A549 (cell line): Measurements from ENCODE around the gene XPNPEP1. TPM values are rescaled to one million over a fixed set of nuclear protein-coding genes. Genes with fewer than 3 reads are reported as not detected.

ENCODE experiments used
- ATAC-seq, 2 experiments: fragments of 200-7000 bp in 1 of 2; fragments of >200 bp in 1 of 2; cut with Nextera tagmentation in 1 of 2; cut with Tn5 transposase in 1 of 2; 3 replicates each; pipeline versions ENCODE4 v1.8.0 to v1.9.1; 2018 to 2020; ENCODE audit warnings: mild to moderate bottlenecking in 1 of 2, moderate library complexity in 1 of 2
- CTCF ChIA-PET: fragments of 300-600 bp; sonication (Branson Sonifier 250); formaldehyde crosslinking; extraction: SDS; loops from one replicate; lab custom pipeline; 2021; ENCODE audit warnings: antibody characterized with exemption, inconsistent platforms; lab: Yijun Ruan, JAX
- POLR2A ChIA-PET: fragments of 350-600 bp; formaldehyde crosslinking; extraction: SDS; loops from one replicate; lab custom pipeline; 2021; ENCODE audit warnings: antibody characterized with exemption, inconsistent platforms; lab: Yijun Ruan, JAX
- DNase-seq, 2 experiments: peaks; one replicate each; pipeline versions ENCODE4 v3.0.0 to v3.0.0-alpha.2; 2011 to 2016; ENCODE audit warnings: low read depth in 1 of 2, low spot score in 1 of 2
- FAIRE-seq: peaks from 2 replicates; lab custom pipeline; 2011; peaks lifted over from hg19 to GRCh38; lab: Jason Lieb, UNC
- H3K27ac ChIP-seq, 2 experiments: fragments of >200 bp; sonication (Bioruptor Twin); formaldehyde crosslinking; 3 replicates each; pipeline ENCODE4 v1.5.1; 2016 to 2017
- H3K4me1 ChIP-seq: fragments of >200 bp; sonication (Bioruptor Twin); formaldehyde crosslinking; 3 replicates; pipeline ENCODE4 v1.6.1; 2016
- H3K4me2 ChIP-seq: fragments of >200 bp; sonication (Bioruptor Twin); formaldehyde crosslinking; 3 replicates; pipeline ENCODE4 v1.6.1; 2016
- H3K4me3 ChIP-seq: fragments of >200 bp; sonication (Bioruptor Twin); formaldehyde crosslinking; 3 replicates; pipeline ENCODE4 v1.5.1; 2016
- H3K9me3 ChIP-seq: fragments of >200 bp; sonication (Bioruptor Twin); formaldehyde crosslinking; 3 replicates; pipeline ENCODE4 v1.6.1; 2016
- BCL3 ChIP-seq: fragments of >200 bp; sonication (Bioruptor Twin); formaldehyde crosslinking; IDR thresholded peaks from 3 replicates; pipeline ENCODE4 v1.6.1; 2016
- BHLHE40 ChIP-seq: IDR thresholded peaks from 2 replicates; pipeline ENCODE4 v1.6.1; 2012; ENCODE audit warnings: low read depth, low read length, inconsistent platforms
- CBX2 ChIP-seq: fragments of 200-600 bp; sonication (generic); IDR thresholded peaks from 2 replicates; pipeline ENCODE4 v1.6.1; 2016; ENCODE audit warnings: low read depth, mild to moderate bottlenecking, borderline replicate concordance
- E2F6 ChIP-seq: IDR thresholded peaks from 2 replicates; pipeline ENCODE4 v1.6.1; 2012; ENCODE audit warnings: low read depth, borderline replicate concordance
- ELK1 ChIP-seq: fragments of 150-350 bp; IDR thresholded peaks from 2 replicates; pipeline ENCODE4 v1.6.1; 2014; ENCODE audit warnings: low read depth, mild to moderate bottlenecking, low read length
- EP300 ChIP-seq, 2 experiments: fragments of >200 bp; sonication (Bioruptor Twin); formaldehyde crosslinking; IDR thresholded peaks; 2 replicates in 1 of 2; 3 replicates in 1 of 2; pipeline ENCODE4 v1.6.1; 2016 to 2017
- FOSB ChIP-seq: fragments of 250-450 bp; sonication (Bioruptor Pico); IDR thresholded peaks from 2 replicates; pipeline ENCODE4 v1.5.0; 2020; ENCODE audit warnings: mild to moderate bottlenecking, moderate library complexity
- HOXA7 ChIP-seq: fragments of 250-450 bp; sonication (Bioruptor Pico); IDR thresholded peaks from 2 replicates; pipeline ENCODE4 v1.5.0; 2020; ENCODE audit warnings: mild to moderate bottlenecking, moderate library complexity
- JUN ChIP-seq, 2 experiments: fragments of >200 bp; sonication (Bioruptor Twin); formaldehyde crosslinking; IDR thresholded peaks; 2 replicates in 1 of 2; 3 replicates in 1 of 2; pipeline ENCODE4 v1.6.1; 2016 to 2017
- PHF8 ChIP-seq: fragments of 200-600 bp; sonication (generic); IDR thresholded peaks from 2 replicates; pipeline ENCODE4 v1.6.1; 2016; ENCODE audit warnings: low read depth, mild to moderate bottlenecking, antibody characterized with exemption, moderate library complexity, borderline replicate concordance
- RAD21 ChIP-seq, 2 experiments: fragments of >200 bp in 1 of 2; sonication (Bioruptor Twin) in 1 of 2; formaldehyde crosslinking in 1 of 2; IDR thresholded peaks in 1 of 2; conservative IDR thresholded peaks in 1 of 2; 2 replicates in 1 of 2; 3 replicates in 1 of 2; pipeline ENCODE4 v1.6.1; 2012 to 2018; ENCODE audit warnings: inconsistent platforms in 1 of 2
- RNF2 ChIP-seq: fragments of 200-600 bp; sonication (generic); IDR thresholded peaks from 2 replicates; pipeline ENCODE4 v1.6.1; 2016; ENCODE audit warnings: low read depth, mild to moderate bottlenecking, antibody characterized with exemption, moderate library complexity, borderline replicate concordance
- SMC3 ChIP-seq: fragments of >200 bp; sonication (Bioruptor Twin); formaldehyde crosslinking; IDR thresholded peaks from 3 replicates; pipeline ENCODE4 v1.6.1; 2018; ENCODE audit warnings: inconsistent platforms
- SREBF2 ChIP-seq: fragments of 450-650 bp; IDR thresholded peaks from 2 replicates; pipeline ENCODE4 v1.6.1; 2014; ENCODE audit warnings: mild to moderate bottlenecking, moderate library complexity
- TFCP2L1 ChIP-seq: fragments of 250-450 bp; sonication (Bioruptor Pico); IDR thresholded peaks from 2 replicates; pipeline ENCODE4 v1.5.0; 2021; ENCODE audit warnings: mild to moderate bottlenecking
- USF2 ChIP-seq: fragments of 450-650 bp; IDR thresholded peaks from 2 replicates; pipeline ENCODE4 v1.6.1; 2014; ENCODE audit warnings: antibody characterized with exemption
- ZC3H11A ChIP-seq: fragments of 450-650 bp; IDR thresholded peaks from 2 replicates; pipeline ENCODE4 v1.6.1; 2014; ENCODE audit warnings: antibody characterized with exemption, mild to moderate bottlenecking
- ZNF302 ChIP-seq: fragments of 250-450 bp; sonication (Bioruptor Pico); IDR thresholded peaks from 2 replicates; pipeline ENCODE4 v1.9.0; 2021; ENCODE audit warnings: inconsistent platforms, mild to moderate bottlenecking, moderate library complexity
- ZSCAN20 ChIP-seq: fragments of 250-450 bp; sonication (Bioruptor Pico); IDR thresholded peaks from 2 replicates; pipeline ENCODE4 v1.8.0; 2022; ENCODE audit warnings: mild to moderate bottlenecking, moderate library complexity
- WGBS: methylation state at CpG from one replicate; pipeline ENCODE4 v1.1.6; 2017; ENCODE audit errors: missing lambda C conversion rate; 5-methylcytosine and 5-hydroxymethylcytosine counted together
- polyA plus RNA-seq, 4 experiments: library from polyadenylated mRNA; depleted of rRNA in 3 of 4; stranded (reverse); fragments of >200 nt; fragmentation: RNase III in 1 of 4; extraction: RNeasy Plus Mini Kit Qiagen cat#74134 plus additional on column Dnase treatment in 1 of 4; gene quantifications; 2 replicates in 3 of 4; 3 replicates in 1 of 4; pipeline ENCODE4 v1.2.3, GENCODE V29; 2011 to 2017

The XPNPEP1 gene
- polyA plus RNA-seq, 2 of the 4 experiments (the other 2 are of a cell fraction) = 32.5 to 53.9 TPM

- DNase-seq = peak in 1 of 2 experiments; percentile 14
- no peak overlapping the region for H3K27ac ChIP-seq
- peak; percentile 55 to 67; a peak in 4 of 6 replicates for ATAC-seq
- no peaks in the 10 kb centered on the region for H3K4me1 ChIP-seq
- ChIA-PET POLR2A (no interaction called here), CTCF (interaction anchor here (0.7 to 1.6 kb wide), 3 partner anchors 27 to 205 kb away, joined by 3 read pairs; no protein-coding TSS in a partner anchor)
- WGBS = 47% methylated on average over 7 of the region's 7 CpGs
- TF ChIP-seq EP300 (IDR thresholded peaks at IDR 0.05) (no peak), CBX2 (no peak), RAD21 (conservative IDR thresholded peaks at IDR 0.05 in 1 of 2, IDR thresholded peaks at IDR 0.05 in 1 of 2) (0 out of 5 replicates have a peak, but pooled peaks of 1 of the 2 experiments have one; percentile 6)
- FAIRE-seq = no peak
- no peak overlapping the region for H3K4me2 ChIP-seq
- H3K4me3 ChIP-seq = no peak overlapping the region
- H3K9me3 ChIP-seq = no peaks in the 10 kb centered on the region
These were observed 84.6 kb downstream of the XPNPEP1 start for GRCh38 chr10:109838592-109839244.

GRCh38 chr10:109837384-109837783 lies 85.9 kb downstream of the XPNPEP1 start:
- no peak for ATAC-seq
- Histone ChIP-seq H3K4me2 (no peak overlapping the region), H3K9me3 (no peaks in the 10 kb centered on the region), H3K4me3 (no peak overlapping the region), H3K27ac (no peak overlapping the region), H3K4me1 (no peaks in the 10 kb centered on the region)
- no peak for DNase-seq
- no peak for TF ChIP-seq ZC3H11A
- no peak for TF ChIP-seq USF2
- TF ChIP-seq RNF2 = no peak
- no peak for TF ChIP-seq SMC3
- no peak for TF ChIP-seq FOSB (CRISPR knock-in tag)
- no peak for TF ChIP-seq ELK1
- TF ChIP-seq, all 56 proteins: peak for 0
- FAIRE-seq = no peak
- CTCF ChIA-PET = no interaction called here
- POLR2A ChIA-PET = no interaction called here
- 4% methylated on average over 4 of the region's 4 CpGs for WGBS

- no peak for FAIRE-seq
These were observed 88.1 kb downstream of the XPNPEP1 start for GRCh38 chr10:109835257-109835656.

GRCh38 chr10:109831846-109832245 lies 91.5 kb downstream of the XPNPEP1 start:
- Histone ChIP-seq H3K4me2 (no peak overlapping the region), H3K27ac (no peak overlapping the region), H3K4me3 (no peak overlapping the region), H3K4me1 (no peaks in the 10 kb centered on the region), H3K9me3 (no peaks in the 10 kb centered on the region)
- FAIRE-seq = no peak
- no peak for DNase-seq
- 15% methylated on average over 9 of the region's 9 CpGs for WGBS
- TF ChIP-seq ZSCAN20 (CRISPR knock-in tag) = no peak
- ATAC-seq = no peak
- ChIA-PET POLR2A (no interaction called here), CTCF (no interaction called here)

More at GRCh38 chr10:109835257-109835656, 88.1 kb downstream of the XPNPEP1 start:
- TF ChIP-seq BCL3 = no peak
- no peak overlapping the region for H3K27ac ChIP-seq
- no peak overlapping the region for H3K4me2 ChIP-seq
- ChIA-PET POLR2A (no interaction called here), CTCF (no interaction called here)
- H3K4me3 ChIP-seq = no peak overlapping the region
- no peaks in the 10 kb centered on the region for H3K4me1 ChIP-seq
- 13% methylated on average over 1 of the region's 1 CpG for WGBS
- H3K9me3 ChIP-seq = no peaks in the 10 kb centered on the region
- no peak for ATAC-seq
- no peak for DNase-seq

- H3K4me3 ChIP-seq = no peak overlapping the region
- ATAC-seq (no peak), FAIRE-seq (no peak), DNase-seq (no peak)
- 0% methylated on average over 1 of the region's 1 CpG for WGBS
- POLR2A ChIA-PET = no interaction called here
- no peaks in the 10 kb centered on the region for H3K9me3 ChIP-seq
- H3K4me2 ChIP-seq = no peak overlapping the region
- TF ChIP-seq ZNF302 (CRISPR knock-in tag) (no peak), HOXA7 (CRISPR knock-in tag) (no peak), PHF8 (no peak), ELK1 (no peak), SREBF2 (no peak), USF2 (no peak), EP300 (IDR thresholded peaks at IDR 0.05) (no peak), BHLHE40 (no peak), JUN (IDR thresholded peaks at IDR 0.05) (no peak), TFCP2L1 (CRISPR knock-in tag) (no peak), E2F6 (no peak)
- H3K27ac ChIP-seq = no peak overlapping the region
- CTCF ChIA-PET = interaction anchor here (1.0 kb wide), 1 partner anchor 28 kb away, joined by 5 read pairs; no protein-coding TSS in a partner anchor
- H3K4me1 ChIP-seq = no peaks in the 10 kb centered on the region
These were observed 99.1 kb downstream of the XPNPEP1 start for GRCh38 chr10:109824206-109824605.
